GM19463 (cell line): ENCODE measurements around the gene CENPO.
"Not testable (repeated sequence)": the region's sequence is repeated elsewhere in the genome, so short reads cannot be mapped to it uniquely, and the experiment has no call there.

ENCODE experiments used
- ATAC-seq: cut with Tn5 transposase; IDR thresholded peaks from one replicate; pipeline ENCODE4 v1.9.1; 2021; ENCODE audit warnings: mild to moderate bottlenecking, moderate library complexity; ENCODE audit not compliant: unreplicated experiment

Gene CENPO

DNA sequence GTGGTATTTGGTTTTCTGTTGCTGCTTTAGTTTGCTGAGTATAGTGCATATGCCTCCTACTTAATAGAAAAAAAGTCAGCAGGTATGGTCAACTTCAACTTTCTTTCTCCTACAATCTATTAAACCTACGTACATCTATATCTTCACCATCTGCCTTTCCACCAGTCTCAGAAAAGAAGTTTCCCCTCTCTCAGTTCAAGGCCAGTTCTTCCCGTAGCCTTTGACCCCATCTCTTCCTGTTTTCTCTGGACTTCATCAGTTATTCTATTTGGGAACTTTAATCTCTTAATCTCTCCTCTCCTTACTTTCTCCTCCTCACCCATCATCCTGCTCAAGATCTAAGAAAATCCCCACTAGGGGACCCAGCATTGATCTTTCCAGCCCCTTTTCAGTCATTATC is 5.7 kb upstream of the CENPO start:
- no peak for ATAC-seq

DNA sequence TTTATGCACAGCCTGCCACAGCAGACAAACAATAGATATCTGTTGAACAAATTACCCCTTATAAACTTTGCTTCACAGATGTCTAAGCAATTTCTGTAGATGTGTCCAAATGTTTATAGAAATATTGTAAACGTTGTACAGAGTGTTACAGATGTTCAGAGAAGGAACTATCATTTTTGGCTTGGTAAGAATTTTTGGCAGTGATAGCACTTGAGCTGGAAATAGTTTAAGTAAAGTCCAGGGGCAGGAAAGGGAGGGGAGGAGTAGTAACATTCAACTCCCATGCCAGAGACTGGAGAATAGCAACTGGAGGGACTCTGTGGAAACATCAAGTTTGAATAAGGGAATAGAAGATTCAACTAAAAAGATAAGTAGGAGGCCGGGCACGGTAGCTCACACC is 4.4 kb upstream of the CENPO start:
- no peak for ATAC-seq

DNA sequence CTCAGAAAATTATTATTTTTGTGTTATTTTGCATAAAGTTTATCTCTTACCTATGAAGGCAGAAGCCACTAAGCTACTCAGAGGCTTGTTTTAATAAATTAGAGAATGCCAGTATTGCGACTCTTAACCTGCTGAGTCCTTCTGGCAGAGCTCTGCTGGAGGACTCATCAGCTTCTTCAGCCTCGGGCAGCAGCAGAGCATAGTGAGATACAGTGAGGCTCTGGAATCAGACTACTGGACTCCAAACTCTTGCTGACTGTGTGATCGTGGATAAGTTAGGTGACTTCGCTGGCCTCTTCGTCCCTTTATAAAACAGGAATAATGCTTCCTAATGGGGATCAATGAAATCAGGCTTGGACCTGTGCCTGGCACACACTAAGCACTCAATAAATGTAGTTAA is 1.8 kb upstream of the CENPO start:
- ATAC-seq = no peak

DNA sequence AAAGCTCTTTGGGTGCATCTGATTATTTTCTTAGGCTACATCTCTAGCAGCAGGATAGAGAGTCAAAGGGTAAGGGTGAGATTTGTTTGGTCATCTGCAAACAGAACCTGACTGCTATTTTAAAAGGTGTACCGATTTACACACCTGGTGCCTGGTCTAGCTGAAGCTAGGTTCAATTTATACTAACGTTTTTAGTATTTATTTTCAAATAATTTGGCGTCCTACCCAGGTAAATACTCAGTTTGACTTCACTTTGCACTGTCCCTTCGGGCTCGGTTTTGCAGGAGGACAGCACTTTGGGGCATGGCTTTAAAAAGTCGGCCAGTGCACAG is 717 bp upstream of the CENPO start:
- no peak for ATAC-seq

DNA sequence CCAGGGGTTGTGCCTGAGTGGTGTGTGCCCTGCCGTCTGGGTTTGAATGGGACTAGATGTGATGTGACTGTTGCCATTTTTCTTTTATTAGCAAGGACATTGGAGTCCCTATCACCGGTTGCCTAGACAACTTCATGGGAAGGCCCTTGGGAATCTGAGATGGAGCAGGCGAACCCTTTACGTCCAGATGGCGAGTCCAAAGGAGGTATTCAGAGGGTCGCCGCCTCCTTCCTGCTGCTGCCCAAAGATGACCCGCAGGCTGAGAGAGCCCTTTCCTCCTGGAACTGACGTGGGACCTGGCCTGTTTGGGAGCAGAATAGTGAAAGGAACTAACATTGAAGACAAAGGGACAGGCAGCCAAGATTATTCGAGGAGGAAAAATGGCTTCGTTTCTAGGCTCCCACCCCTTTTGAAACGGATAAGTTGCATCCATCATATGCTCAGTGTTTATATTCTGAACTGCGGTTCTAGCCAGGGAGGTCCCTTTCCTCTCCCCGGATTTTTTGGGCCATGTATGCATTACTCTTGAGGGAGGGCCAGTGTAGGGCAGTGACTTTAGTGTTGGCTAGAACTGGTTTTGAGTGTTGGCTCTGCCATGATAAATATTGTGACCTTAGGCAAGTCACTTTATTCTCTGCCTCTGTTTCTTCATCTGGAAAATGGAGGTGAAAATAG is 673 bp downstream of the CENPO start:
- no peak for ATAC-seq

DNA sequence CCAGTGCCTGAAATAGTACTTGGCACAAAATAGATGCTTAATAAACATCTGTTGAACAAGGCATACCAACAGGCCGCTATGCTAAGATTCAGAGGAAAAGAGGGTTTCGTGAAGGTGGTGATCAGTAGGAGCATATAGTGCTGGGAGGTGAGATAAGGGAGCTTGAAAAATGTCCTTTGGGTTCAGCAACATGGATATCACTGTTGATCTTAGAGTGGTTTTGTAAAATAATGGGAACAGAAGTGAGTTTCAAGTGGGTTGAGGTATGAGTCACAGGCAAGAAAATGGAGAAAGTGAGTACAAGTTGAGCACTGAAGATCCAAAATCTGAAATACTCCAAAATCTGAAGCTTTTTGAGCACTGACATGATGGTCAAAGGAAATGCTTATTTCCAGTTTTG is 4.4 kb downstream of the CENPO start:
- no peak for ATAC-seq

DNA sequence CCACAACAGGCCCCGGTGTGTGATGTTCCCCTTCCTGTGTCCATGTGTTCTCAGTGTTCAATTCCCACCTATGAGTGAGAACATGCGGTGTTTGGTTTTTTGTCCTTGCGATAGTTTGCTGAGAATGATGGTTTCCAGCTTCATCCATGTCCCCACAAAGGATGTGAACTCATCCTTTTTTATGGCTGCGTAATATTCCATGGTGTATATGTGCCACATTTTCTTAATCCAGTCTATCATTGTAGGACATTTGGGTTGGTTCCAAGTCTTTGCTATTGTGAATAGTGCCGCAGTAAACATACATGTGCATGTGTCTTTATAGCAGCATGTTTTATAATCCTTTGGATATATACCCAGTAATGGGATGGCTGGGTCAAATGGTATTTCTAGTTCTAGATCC is 7.3 kb downstream of the CENPO start:
- ATAC-seq = not testable (repeated sequence)

DNA sequence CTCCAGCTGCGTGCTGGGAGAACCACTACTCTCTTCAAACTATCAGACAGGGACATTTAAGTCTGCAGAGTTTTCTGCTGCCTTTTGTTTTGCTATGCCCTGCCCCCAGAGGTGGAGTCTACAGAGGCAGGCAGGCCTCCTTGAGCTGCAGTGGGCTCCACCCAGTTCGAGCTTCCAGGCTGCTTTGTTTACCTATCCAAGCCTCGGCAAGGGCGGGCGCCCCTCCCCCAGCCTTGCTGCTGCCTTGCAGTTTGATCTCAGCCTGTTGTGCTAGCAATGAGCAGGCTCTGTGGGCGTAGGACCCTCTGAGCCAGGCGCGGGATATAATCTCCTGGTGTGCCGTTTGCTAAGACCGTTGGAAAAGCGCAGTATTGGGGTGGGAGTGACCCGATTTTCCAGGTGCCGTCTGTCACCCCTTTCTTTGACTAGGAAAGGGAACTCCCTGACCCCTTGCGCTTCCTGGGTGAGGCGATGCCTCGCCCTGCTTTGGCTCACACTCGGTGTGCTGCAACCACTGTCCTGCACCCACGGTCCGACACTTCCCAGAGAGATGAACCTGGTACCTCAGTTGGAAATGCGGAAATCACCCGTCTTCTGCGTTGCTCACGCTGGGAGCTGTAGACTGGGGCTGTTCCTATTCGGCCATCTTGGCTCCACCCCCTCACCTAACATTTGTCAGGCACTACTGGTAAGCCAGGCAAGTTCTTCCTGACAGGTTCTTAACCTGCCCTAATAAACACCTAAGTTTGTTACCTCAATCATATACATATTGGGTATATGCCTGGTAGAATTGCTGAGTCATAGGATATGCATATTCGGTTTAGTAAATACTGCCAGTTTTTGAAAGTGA is 12.8 kb downstream of the CENPO start:
- not testable (repeated sequence) for ATAC-seq

DNA sequence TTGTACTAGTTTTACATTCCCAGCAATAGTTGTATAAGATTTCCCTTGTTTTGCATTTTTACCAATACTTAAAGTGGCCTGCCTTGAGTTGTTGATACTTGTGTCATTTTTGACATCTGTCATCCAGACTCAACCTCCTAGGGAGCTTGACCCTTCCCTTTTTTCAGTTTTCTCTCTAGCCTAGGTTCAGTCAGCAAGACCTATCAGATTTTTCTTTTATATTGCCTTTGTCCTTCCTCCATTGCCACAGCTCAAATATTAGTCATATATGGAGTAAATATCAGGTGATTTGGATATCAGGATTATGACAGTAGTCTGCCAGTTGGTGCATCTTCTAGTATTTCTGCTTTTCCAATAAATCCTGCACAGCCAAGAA is 13.4 kb downstream of the CENPO start:
- no peak for ATAC-seq

DNA sequence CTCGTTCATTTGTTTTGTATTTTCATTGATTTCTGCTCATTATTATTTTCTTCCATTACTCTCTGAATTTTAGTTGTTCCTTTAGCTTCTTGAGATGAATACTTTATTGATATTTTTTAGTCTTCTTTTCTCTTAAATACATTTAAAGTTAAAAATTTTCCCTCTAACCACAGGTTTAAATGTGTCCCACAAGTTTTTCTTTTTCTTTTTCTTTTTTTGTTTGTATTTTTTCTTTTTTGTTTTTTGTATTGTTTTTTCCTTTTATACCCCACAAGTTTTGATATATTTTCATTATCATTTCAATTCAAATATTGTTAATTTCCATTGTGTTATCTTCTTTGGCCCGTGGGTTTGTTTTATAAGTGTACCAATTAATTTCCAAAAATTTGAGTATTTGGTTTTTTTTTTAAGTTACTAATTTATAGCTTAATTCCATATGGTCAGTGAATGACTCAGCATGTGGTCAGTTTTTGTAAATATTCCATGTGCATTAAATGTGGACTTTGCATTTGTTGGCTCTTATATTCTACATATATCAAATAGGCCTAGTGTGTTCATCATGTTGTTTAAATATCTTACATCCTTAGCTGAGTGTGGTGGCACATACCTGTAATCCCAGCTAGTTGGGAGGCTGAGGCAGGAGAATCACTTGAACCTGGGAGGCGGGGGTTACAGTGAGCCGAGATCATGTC is 16.2 kb downstream of the CENPO start:
- ATAC-seq = no peak

DNA sequence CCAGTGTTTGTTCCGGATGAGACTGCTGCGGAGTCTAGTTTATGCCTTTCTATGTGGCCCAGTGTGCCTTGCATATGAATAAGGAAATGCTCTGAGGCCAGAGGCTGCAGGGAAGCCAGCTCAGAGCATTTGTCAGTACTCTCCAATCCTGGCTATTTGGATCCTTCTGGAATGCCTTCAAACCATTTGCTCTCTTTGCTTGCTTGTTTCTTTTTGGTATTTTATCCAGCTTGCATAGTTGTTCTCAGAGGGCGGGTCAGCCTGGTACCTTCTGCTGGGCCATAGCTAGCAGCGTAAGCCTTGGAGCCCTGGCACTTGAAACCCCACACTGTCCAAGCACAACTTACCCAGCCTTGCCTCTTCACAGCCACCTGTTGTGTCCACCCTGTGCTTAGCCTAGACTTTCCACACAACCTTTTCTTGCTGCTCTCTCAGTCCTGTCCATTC is 20.5 kb downstream of the CENPO start:
- no peak for ATAC-seq

DNA sequence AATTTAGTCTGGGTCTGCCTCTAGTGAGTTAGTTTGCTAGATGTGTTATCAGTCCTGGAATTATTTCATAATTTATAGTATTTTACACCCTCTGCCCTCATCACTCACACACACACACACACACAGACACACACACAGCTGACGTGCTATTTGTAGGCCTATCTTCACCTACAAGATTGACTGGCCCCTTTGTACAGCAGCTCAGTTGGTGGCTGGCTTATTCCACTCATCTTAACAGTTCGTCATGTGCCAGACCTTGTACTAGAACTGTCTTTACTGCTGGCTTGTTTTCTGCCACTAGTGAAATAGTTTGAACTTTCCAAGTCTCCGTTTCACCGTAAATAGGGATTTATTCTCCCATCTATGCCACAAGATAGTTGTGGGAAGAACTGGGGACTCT is 21.3 kb downstream of the CENPO start:
- no peak for ATAC-seq

DNA sequence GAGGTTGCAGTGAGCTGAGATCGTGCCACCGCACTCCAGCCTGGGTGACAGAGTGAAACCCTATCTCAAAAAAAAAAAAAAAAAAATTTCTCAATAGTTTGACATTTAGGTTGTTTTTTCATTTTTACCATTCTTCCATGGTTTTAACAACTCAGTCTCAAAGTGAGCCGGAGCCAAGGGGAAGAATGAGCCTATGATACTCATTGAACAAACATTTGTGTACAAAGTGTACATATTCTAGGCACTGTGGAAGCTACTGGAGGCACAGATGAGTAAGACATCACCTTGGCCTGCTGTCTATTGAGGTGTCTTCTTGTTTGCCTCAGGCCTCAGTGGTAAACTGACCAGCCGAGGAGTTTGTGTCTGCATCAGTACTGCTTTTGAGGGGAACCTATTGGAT is 21.9 kb downstream of the CENPO start:
- ATAC-seq = no peak

DNA sequence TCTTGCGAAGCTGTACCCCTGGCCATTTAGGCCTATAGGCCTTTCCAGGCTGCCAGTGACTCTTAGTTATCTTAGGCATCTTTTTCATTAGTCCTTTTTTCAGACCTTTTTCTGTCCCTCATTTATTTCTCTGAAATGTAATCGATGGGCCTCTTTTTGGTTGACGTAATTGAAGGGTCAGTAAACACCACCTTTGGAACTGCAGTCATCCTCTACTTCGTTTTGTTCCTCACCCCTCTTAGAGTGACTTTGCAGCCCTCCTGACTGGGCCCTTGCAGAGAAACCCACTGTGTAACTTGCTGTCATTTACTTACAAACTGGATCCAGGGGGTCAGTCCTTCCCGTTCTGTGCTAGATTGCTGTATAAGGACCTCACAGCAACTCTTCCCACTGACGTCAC is 23.2 kb downstream of the CENPO start:
- no peak for ATAC-seq

DNA sequence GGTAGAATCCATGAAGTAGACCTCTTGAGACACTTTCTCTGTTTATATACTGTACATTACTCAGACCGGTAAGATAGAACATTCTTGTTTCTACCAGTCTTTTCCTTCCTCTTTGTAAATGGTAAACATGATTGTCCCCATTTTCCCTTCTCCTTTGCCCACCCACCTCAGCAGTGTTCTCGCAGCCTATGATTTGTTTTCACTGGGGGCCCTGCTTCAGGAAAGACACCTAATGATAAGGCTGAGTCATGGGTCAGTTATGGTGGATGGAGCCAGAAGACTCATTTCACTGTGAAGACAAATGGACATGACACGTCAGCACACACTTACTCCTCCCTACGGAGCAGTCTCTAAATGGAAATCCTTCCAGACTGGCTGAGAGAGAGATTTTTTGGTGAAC is 23.7 kb downstream of the CENPO start:
- ATAC-seq = no peak

DNA sequence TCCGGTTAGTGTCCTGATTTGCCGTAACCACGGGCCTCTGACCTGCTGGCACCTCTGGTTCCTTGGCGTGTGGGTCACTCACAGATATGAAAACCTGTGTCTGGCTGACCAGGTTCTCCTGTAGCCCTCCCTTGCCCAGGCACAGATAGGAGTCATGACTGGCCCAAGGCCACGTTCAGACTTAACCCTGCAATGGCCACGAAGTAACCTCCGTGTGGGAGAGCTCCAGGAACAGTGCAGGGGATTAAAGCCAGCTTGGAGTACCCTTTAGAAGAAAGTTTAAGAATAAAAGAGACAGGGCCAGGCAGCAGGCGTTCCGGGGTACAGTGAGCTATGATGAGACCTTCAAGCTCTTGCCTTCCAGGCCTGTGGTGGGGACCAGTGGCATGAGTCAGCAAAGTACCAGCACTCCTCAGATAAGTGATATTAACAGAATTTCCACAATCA is 25.5 kb downstream of the CENPO start:
- no peak for ATAC-seq

DNA sequence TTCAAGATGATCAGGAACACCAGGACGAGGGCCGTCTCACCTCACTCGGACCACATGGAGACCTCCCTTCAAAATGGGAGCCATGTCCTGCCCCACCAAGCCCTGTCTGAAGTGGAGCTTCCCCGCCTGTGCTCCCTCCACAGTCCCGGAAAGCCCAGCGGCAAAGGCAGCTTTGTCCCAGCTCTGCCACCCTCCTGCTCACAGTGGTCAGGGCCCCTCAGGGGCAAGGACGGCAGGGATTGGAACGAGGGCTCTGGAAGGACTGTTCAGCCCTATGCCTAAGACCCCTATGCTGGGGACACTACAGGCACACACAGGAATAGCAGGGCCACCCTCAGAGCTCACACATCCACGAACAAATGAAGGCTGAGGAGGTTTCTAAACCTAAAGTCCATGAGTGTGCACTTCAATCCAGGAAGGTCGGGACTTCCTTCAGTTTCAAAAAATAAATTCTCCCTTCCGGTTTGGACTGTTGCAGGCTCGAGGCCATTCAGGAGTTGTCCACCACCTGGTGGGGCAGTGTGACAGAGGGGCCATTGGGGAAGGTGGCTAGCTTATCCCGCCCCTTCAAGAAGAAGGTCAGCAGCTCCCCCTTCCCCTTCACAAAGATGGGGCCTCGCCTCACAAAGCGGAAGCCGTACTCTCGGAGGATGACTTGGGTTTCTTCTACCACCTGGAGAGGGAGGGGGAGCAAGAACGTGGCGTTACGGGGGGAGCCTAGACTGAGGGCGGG is 26.4 kb downstream of the CENPO start:
- no peak for ATAC-seq

DNA sequence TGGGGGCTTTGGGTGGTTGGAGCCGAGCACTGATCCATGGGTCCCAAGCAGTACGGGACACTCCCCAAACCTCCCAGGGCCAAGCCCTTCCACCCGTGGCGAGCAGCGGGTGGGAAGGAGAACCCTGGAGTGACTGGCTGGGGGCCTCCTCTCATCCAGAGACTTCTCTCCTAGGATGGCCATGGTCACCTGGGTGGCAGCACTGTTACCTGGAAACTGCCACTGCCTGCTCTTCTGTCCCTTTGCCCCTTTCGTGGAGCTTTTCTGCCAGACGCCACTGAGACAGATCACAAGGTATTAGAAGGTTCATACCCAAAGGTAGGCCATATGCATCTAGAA is 26.9 kb downstream of the CENPO start:
- ATAC-seq = no peak

DNA sequence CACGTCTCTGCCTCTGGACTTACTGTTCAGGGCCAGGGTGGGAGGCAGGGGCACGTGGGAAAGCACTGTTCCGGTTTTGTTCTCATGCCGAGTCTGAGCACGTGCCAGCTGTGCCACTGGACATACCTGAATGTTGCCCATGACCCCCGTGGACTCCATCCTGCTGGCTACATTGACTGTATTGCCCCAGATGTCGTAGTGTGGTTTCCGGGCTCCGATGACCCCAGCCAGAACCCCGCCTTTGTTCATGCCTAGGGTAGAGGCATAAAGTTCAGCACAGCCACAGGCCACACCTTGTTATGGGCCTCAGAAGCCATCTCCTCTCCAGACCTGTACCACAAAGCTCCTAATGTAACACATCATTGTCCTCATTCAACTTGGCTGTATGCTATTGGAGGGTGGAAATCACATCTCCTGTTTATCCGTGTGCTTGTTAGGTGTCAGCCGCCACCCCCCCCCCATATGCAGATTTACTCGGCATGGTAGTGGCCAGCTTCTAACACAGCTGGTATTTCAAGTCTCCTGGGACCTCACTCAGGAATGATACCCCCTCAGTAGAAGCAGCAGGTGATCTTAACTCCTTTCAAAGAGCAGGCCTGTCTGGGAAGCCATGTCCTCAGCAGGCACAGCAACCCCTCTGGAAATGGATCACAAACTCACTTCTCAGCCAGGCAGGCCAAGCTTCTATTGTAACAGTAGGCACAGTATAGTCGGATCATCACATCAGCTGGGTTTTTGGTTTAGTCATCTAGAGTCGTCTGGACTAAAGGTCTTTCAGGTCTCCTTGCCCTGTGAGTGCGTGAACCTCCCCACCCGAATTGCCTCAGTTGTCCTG is 27.6 kb downstream of the CENPO start:
- ATAC-seq = no peak

DNA sequence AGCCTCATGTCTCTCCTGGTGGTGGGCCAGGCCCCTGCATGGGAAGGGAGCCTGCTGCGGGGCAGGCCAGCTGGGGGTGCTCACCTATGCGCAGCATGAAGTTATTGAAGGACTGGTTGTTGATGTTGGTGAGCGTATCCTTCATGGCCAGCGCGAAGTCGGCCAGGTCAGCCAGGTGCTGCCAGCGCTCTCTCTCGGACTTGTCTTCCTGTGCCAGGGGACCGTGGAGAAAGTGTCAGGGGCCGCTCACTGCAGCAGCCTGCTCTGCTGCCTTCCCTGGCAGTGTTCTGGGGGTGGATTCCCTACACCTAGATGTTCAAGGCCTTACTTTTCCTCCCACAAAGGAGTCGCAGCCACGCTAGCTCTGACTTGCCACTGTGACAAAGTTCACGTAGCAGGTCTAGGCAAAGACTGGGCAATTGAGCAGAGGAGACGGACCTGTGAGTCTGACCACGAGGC is 28.2 kb downstream of the CENPO start:
- ATAC-seq = no peak
